Stimulated activated naive B cell treated with anti-CD40 and anti-IgM and Interleukin-4, amounts not matched to agents 10 μg/mL and 1 μg/mL and 100 μg/mL, for 72 hours (primary cell): ENCODE measurements around the gene AGBL4.

Experiments
- ATAC-seq, 2 donors: fragments of 150-1000 bp; cut with Tn5 transposase; replicated peaks; 2 replicates each; pipeline ENCODE4 v1.10.0; 2021; ENCODE audit warnings: moderate library complexity in 1 of 2
- DNase-seq: peaks from one replicate; pipeline ENCODE4 v3.0.0; 2021
- H3K27ac Mint-ChIP-seq: one replicate; pipeline ENCODE4 v1.8.0; 2022; ENCODE audit warnings: mild to moderate bottlenecking, mixed read lengths
- H3K27me3 Mint-ChIP-seq, 2 donors: one replicate each; pipeline ENCODE4 v1.8.0; 2022; ENCODE audit warnings: mixed read lengths in 2 of 2
- H3K36me3 Mint-ChIP-seq, 2 donors: one replicate each; pipeline ENCODE4 v1.8.0; 2022; ENCODE audit warnings: mixed read lengths in 2 of 2, mild to moderate bottlenecking in 1 of 2
- H3K4me1 Mint-ChIP-seq, 2 donors: one replicate each; pipeline ENCODE4 v1.8.0; 2022; ENCODE audit warnings: mixed read lengths in 2 of 2, mild to moderate bottlenecking in 1 of 2
- H3K4me3 Mint-ChIP-seq, 2 donors: one replicate each; pipeline ENCODE4 v1.8.0; 2022; ENCODE audit warnings: mild to moderate bottlenecking in 2 of 2, mixed read lengths in 2 of 2, moderate library complexity in 1 of 2
- H3K9me3 Mint-ChIP-seq, 2 donors: one replicate each; pipeline ENCODE4 v1.8.0; 2022; ENCODE audit warnings: mixed read lengths in 2 of 2, mild to moderate bottlenecking in 1 of 2

The AGBL4 gene

DNA sequence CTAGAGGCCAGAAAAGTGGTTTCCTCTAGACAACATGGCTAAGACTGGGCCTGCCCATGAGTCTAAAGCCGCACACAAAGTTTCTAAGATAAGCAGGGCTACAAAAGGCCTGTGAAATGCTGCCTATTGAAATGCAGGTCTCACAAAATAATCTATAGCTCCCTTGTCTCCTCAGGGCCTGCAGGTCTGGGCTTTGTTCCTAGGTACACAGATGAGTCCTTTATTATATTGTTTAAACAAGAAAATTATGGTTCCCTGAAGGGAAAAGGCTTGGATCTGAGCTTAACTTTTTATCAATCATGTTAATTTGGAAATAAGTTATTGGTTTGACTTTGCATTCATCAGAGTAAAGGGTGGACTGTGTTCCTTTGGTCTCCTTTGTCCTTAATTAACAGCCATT lies 833.6 kb downstream of the AGBL4 start:
- Mint-ChIP-seq H3K4me1 (no peaks in the 10 kb centered on the region), H3K27me3 (no peaks in the 10 kb centered on the region), H3K27ac (no peak overlapping the region), H3K36me3 (no peaks in the 10 kb centered on the region), H3K4me3 (no peak overlapping the region), H3K9me3 (peaks cover 13 to 14% of the 10 kb centered on the region in 2 donors)
- ATAC-seq (no peak), DNase-seq (no peak)

DNA sequence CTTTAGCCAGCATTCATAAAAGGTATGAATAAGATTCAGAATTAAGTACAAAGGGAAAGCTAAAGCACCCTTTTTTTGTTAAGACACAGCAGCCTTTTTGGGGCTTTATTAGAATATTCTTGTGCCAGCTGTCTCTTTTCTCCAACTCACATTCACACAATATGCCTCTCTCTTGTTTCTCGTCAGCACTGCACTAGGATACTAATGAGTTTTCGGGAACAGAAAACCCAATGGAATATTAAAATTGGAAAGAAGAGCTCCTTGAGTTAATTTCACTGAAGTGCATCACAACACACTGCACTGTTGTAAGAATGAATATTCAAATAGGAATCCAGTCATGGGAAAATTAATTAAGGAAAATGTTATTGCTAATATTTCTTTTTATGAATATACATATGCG lies 836.7 kb downstream of the AGBL4 start:
- Mint-ChIP-seq H3K27me3 (no peaks in the 10 kb centered on the region), H3K27ac (no peak overlapping the region), H3K9me3 (peaks cover 6 to 9% of the 10 kb centered on the region in 2 donors), H3K4me1 (no peaks in the 10 kb centered on the region), H3K36me3 (no peaks in the 10 kb centered on the region), H3K4me3 (no peak overlapping the region)
- DNase-seq (no peak), ATAC-seq (no peak)

DNA sequence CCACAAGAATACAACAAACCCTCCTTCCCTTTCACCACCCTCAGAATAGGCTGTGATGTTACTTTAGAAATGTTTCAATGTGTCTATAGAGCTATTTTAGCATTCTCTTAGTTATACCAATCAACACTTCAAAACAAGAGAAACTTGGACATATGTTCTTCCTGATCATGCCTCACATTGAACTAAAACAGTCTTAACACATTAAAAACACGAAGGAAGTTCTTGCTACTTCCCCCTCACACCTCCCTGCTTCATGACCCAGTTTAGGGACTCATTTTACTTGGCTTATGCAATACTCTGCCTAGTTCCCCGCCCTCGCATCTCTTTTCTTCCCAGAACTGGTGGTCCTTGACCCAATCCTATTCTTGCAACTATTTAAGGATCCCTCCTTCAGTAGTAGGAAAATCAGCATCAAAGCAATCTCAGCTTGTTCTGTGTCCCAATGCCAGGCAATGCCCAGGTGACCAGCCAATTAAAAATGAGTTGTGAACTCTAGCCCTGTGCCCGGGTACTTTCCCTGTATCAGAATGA lies 838.2 kb downstream of the AGBL4 start:
- H3K36me3 Mint-ChIP-seq, result no peaks in the 10 kb centered on the region
- H3K4me3 Mint-ChIP-seq, result no peak overlapping the region

DNA sequence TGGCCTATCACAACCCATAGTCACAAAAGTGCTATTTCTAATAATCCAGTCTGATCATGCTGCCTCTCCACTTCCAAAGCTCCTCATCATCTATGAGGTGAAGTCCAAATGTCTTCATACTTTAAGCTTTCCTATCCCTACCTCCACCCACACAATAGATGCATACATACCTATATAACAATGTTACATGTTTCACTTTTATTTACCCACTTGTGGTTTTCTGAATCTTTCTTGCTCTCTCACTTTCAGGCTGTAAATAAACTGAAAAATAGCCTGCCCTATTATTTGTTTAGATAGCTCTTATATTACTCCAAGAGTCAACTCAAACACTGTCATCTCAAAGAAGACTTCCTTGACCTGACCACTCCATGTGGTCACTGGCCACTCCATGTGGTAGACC lies 840.3 kb downstream of the AGBL4 start:
- Mint-ChIP-seq H3K9me3 (peaks cover 6 to 7% of the 10 kb centered on the region in 2 donors), H3K4me3 (no peak overlapping the region), H3K27me3 (peaks cover 0 to 5% of the 10 kb centered on the region in 2 donors), H3K4me1 (no peaks in the 10 kb centered on the region), H3K36me3 (no peaks in the 10 kb centered on the region), H3K27ac (no peak overlapping the region)
- DNase-seq (no peak), ATAC-seq (no peak)

More for the DNA sequence above, 838.2 kb downstream of the AGBL4 start:
- no peaks in the 10 kb centered on the region for H3K4me1 Mint-ChIP-seq
- H3K27me3 Mint-ChIP-seq, result peaks cover 0 to 5% of the 10 kb centered on the region in 2 donors
- H3K9me3 Mint-ChIP-seq, result peaks cover 6 to 7% of the 10 kb centered on the region in 2 donors
- DNase-seq, result no peak
- no peak for ATAC-seq
- H3K27ac Mint-ChIP-seq, result no peak overlapping the region

DNA sequence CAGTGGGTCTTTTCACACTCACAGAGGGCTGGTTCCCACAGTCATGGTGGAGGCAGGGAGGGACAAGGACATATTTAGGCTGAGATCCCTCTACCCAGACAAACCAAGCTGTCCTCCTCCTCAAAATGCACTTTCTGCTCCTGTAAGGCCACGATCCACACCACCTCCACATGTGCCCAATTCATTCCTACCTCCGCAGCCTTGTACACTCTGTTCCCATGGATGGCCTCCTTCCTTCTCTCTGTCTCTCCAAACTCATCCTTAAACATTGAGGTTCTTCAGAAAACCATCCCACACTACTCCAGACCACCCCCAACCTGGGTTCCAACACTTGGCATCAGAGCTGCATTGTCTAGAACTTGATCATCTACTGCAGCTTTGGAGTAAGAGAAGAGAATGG lies 842.7 kb downstream of the AGBL4 start:
- DNase-seq, result no peak
- Mint-ChIP-seq H3K36me3 (no peaks in the 10 kb centered on the region), H3K27me3 (peaks cover 0 to 5% of the 10 kb centered on the region in 2 donors), H3K4me3 (no peak overlapping the region), H3K4me1 (no peaks in the 10 kb centered on the region), H3K27ac (no peak overlapping the region), H3K9me3 (peaks cover 0 to 3% of the 10 kb centered on the region in 2 donors)
- ATAC-seq, result no peak

DNA sequence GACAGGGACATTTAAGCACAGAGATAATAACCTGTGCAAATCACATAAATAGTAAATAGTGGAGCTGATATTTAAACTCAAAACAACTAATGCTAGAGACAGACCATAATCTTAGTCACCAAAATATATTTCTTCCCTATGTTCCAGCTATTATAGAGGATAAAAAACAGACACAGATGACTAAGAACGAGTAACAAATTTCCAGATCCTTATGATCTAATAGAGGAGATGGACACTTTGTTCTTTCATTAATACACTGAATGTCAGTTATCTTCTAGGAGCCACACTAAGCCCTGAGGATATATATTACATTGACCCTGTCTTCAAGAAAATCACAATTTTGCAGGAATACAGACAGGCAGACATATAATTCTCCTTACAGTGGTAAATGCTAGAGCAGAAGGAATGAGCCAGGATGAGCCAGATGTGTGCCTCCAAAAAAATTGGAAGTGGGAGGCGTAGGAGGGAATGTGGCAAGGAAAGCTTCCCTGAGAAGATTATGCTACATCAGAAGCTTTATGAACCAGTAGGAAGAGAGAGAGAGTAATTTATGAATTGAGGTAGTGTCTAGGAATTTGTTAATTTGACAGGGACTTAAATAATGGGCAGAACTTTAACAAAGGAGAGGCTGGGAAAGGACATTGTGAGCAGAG lies 851.7 kb downstream of the AGBL4 start:
- Mint-ChIP-seq H3K4me1 (no peaks in the 10 kb centered on the region), H3K4me3 (no peak overlapping the region), H3K36me3 (no peaks in the 10 kb centered on the region), H3K27ac (no peak overlapping the region), H3K9me3 (peaks cover 0 to 1% of the 10 kb centered on the region in 2 donors), H3K27me3 (no peaks in the 10 kb centered on the region)
- DNase-seq, result no peak
- no peak for ATAC-seq

DNA sequence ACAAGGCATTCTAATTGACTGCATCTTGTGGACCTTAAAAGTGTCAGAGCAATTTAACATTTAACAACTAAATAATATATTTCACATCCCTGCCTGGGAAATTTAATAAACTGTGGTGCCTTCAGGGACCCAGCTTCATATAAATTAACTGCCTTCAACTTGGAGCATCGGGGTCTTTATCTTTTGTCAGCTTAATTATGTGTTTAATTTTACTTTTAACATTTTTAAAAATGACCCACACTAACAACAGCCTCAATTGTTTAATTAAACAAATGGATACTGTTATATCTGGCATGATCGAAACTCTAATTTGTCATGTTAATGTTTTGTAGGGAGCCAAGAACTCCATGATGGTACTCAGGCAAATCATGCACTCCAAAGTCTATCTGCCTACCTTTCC lies 857.7 kb downstream of the AGBL4 start:
- ATAC-seq (no peak), DNase-seq (no peak)
- Mint-ChIP-seq H3K27ac (no peak overlapping the region), H3K36me3 (no peaks in the 10 kb centered on the region), H3K27me3 (no peaks in the 10 kb centered on the region), H3K4me3 (no peak overlapping the region), H3K9me3 (no peaks in the 10 kb centered on the region), H3K4me1 (no peaks in the 10 kb centered on the region)

DNA sequence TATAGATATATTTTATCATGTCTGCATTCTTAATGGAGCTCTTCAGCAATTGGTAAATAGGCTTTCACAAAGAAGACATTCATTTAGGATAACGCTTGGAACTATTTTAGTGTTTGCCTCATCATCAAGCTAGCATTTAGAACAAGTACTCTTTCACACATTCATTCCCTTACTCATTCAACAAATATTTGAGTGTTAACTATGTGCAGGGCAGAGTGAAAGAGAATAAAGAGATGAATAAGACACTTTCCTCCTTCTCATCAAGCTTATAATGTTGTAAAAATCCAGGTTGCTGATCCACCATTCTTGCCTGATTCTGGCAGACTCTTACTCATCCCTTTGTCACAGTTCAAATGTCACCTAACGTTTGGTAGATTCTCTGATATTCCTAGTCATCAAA lies 860.7 kb downstream of the AGBL4 start:
- no peak for ATAC-seq
- Mint-ChIP-seq H3K27me3 (no peaks in the 10 kb centered on the region), H3K27ac (no peak overlapping the region), H3K9me3 (no peaks in the 10 kb centered on the region), H3K36me3 (no peaks in the 10 kb centered on the region), H3K4me3 (no peak overlapping the region), H3K4me1 (no peaks in the 10 kb centered on the region)
- DNase-seq, result no peak

DNA sequence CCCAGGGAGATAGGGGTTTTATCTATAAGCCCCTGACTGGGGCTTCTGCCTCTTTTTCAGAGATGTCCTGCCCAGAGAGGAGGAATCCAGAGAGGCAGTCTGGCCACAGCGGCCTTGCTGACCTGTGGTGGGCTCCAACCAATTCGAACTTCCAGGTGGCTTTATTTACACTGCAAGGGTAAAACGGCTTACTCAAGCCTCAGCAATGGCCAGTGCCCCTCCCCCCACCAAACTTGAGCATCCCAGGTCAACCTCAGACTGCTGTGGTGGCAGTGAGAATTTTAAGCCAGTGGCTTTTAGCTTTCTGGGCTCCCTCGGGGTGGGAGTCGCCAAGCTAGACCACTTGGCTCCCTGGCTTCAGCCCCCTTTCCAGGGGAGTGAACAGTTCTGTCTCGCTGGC lies 863.1 kb downstream of the AGBL4 start:
- DNase-seq (no peak), ATAC-seq (no peak)
- H3K36me3 Mint-ChIP-seq, result no peaks in the 10 kb centered on the region
- H3K27ac Mint-ChIP-seq, result no peak overlapping the region
- H3K4me3 Mint-ChIP-seq, result no peak overlapping the region
- H3K9me3 Mint-ChIP-seq, result no peaks in the 10 kb centered on the region
- H3K4me1 Mint-ChIP-seq, result no peaks in the 10 kb centered on the region
- no peaks in the 10 kb centered on the region for H3K27me3 Mint-ChIP-seq

DNA sequence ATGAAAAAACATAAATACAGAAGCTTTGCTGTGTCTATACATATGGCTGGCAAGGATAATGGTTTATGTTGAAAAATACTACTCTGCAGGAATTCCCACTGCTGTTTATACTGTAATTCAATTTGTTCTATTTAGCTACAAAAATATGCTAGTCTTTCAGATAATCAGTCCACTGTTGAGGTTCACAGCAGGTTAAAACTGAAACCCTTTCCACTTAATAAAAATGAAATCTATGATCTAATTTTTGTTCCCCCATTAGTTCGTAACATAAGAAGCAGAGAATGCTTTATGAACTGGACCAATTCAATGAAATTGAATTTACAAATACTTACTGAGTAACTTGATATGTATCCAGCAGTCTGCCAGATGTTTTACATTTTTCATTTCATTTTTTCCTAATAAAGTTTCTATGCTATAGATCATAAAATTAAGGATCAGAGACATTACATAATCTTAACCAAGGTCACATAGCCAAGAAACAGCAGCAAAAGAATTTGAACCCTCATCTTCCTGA lies 887.0 kb downstream of the AGBL4 start:
- Mint-ChIP-seq H3K36me3 (no peaks in the 10 kb centered on the region), H3K27ac (no peak overlapping the region)
- ATAC-seq, result no peak

DNA sequence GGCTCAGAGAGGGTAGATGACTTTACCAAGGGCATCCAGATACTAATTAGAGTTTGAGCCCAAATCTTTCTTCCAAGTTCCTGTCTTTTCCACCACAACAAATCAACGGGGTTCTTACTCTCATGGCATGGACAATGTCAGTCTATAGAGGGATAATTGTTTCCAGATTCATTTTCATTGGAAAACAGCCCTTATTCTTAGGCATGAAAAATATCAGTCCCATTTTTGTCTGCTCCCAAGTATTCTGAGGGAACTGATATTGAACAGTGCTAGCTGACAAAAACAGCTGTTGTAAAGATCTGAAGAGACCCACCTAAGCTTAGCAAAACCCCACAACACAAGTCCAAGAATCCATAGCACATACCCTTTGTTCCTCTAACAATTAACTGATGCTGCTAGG lies 898.0 kb downstream of the AGBL4 start:
- ATAC-seq (no peak), DNase-seq (no peak)
- Mint-ChIP-seq H3K27me3 (peaks cover 0 to 6% of the 10 kb centered on the region in 2 donors), H3K4me1 (no peaks in the 10 kb centered on the region), H3K36me3 (peaks cover 0 to 1% of the 10 kb centered on the region in 2 donors), H3K27ac (no peak overlapping the region), H3K9me3 (peaks cover 2 to 3% of the 10 kb centered on the region in 2 donors), H3K4me3 (no peak overlapping the region)

More for the DNA sequence above, 887.0 kb downstream of the AGBL4 start:
- peaks cover 10 to 12% of the 10 kb centered on the region in 2 donors for H3K9me3 Mint-ChIP-seq
- no peaks in the 10 kb centered on the region for H3K4me1 Mint-ChIP-seq
- no peak for DNase-seq
- no peaks in the 10 kb centered on the region for H3K27me3 Mint-ChIP-seq
- no peak overlapping the region for H3K4me3 Mint-ChIP-seq

DNA sequence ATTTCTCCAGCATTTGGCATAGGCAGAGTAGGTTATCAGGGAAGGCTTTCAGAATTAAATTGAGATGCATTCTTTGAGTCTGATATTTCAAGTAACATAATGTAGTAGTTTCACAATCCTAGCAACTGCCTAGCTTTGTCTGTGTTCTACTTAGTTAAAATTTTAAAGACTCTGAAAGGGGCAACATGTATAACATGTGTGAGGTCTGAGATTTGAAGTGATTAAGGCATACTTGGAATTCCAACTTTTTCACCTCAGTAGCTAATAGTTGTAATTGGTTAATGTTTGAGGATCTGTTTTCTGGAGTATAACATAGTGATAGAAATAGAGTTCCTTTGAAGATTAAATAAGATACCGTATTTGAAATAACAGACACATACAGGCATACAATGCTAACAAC lies 911.8 kb downstream of the AGBL4 start:
- ATAC-seq, result no peak

DNA sequence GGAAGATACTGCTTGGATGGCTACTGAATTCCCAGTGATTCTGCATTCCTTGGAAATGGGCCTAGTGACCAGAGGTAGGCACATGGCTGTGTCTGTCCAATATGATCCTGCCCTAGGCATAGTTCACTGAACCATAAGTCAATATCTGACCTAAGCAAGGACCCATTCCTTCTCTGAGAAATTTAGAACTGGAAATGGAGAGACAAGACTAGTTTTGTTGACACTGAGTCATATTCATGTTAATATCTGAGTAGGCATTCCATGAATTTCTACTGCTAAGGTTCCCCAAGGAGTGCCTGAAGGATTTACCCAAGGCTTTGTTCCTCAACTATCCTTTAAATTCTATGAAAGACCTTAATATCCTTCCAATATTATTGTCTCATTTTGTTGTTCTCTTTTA lies 917.3 kb downstream of the AGBL4 start:
- no peaks in the 10 kb centered on the region for H3K9me3 Mint-ChIP-seq
- H3K4me3 Mint-ChIP-seq, result no peak overlapping the region
- H3K27ac Mint-ChIP-seq, result no peak overlapping the region
- no peaks in the 10 kb centered on the region for H3K27me3 Mint-ChIP-seq
- no peaks in the 10 kb centered on the region for H3K4me1 Mint-ChIP-seq
- DNase-seq, result no peak
- no peaks in the 10 kb centered on the region for H3K36me3 Mint-ChIP-seq
- ATAC-seq, result no peak

More for the DNA sequence above, 911.8 kb downstream of the AGBL4 start:
- H3K4me1 Mint-ChIP-seq, result no peaks in the 10 kb centered on the region
- H3K27ac Mint-ChIP-seq, result no peak overlapping the region
- H3K4me3 Mint-ChIP-seq, result no peak overlapping the region
- no peaks in the 10 kb centered on the region for H3K36me3 Mint-ChIP-seq
- no peaks in the 10 kb centered on the region for H3K27me3 Mint-ChIP-seq
- peaks cover 0 to 8% of the 10 kb centered on the region in 2 donors for H3K9me3 Mint-ChIP-seq
- no peak for DNase-seq

DNA sequence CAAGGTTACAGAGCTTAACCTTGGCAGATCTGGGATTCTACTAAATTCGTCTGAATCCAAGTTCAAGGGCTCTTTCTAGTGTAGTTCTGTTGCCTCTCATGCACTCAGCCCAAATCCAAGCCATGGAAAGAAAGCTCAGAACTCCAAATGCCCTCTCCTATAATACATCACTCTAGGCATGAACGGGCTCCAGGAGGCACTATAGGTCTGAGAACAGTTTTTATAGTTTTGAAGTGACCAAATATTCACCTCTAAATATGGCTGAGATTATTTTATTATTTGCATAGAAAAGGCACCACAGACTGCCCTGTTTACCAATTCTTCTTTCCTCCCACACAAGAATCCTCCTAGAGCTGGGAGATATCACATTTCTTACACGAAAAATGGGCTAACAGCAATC lies 919.2 kb downstream of the AGBL4 start:
- no peak for DNase-seq
- Mint-ChIP-seq H3K4me1 (no peaks in the 10 kb centered on the region), H3K27me3 (no peaks in the 10 kb centered on the region)

DNA sequence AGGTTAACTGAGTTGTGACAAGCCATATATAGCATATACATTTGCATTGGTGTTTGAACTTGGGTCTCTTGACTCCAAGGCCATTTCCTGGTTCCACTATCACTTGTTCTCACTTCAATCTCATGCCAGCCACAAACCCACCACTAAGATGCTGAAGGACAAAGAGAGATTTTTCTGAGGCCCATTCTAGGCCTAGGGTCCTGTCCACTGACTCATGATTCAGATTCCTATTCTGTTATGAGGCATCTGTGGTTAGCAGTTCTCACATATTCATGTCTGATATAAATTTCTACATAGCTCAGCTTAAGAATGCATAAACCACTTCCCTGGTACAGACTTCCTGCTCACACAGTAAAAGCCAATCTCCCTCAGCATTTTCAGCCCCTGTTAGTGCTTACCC lies 921.0 kb downstream of the AGBL4 start:
- no peak for DNase-seq
- no peaks in the 10 kb centered on the region for H3K27me3 Mint-ChIP-seq
- ATAC-seq, result peak; percentile 31 to 50
- H3K4me3 Mint-ChIP-seq, result no peak overlapping the region
- H3K4me1 Mint-ChIP-seq, result no peaks in the 10 kb centered on the region
- H3K36me3 Mint-ChIP-seq, result no peaks in the 10 kb centered on the region
- no peaks in the 10 kb centered on the region for H3K9me3 Mint-ChIP-seq
- H3K27ac Mint-ChIP-seq, result no peak overlapping the region

More for the DNA sequence above, 919.2 kb downstream of the AGBL4 start:
- no peak overlapping the region for H3K4me3 Mint-ChIP-seq
- H3K36me3 Mint-ChIP-seq, result no peaks in the 10 kb centered on the region
- ATAC-seq, result no peak
- H3K9me3 Mint-ChIP-seq, result no peaks in the 10 kb centered on the region
- no peak overlapping the region for H3K27ac Mint-ChIP-seq
